NT2/D1 (cell line): ENCODE data around the gene ABR.

Source experiments
- YY1 ChIP-seq: IDR thresholded peaks from 2 replicates; pipeline ENCODE4 v1.6.1; 2011; ENCODE audit not compliant: insufficient read length, insufficient read depth
- ZNF274 ChIP-seq: IDR thresholded peaks from 2 replicates; pipeline ENCODE4 v1.6.1; 2011; ENCODE audit warnings: mild to moderate bottlenecking, low read depth, low read length

DNA sequence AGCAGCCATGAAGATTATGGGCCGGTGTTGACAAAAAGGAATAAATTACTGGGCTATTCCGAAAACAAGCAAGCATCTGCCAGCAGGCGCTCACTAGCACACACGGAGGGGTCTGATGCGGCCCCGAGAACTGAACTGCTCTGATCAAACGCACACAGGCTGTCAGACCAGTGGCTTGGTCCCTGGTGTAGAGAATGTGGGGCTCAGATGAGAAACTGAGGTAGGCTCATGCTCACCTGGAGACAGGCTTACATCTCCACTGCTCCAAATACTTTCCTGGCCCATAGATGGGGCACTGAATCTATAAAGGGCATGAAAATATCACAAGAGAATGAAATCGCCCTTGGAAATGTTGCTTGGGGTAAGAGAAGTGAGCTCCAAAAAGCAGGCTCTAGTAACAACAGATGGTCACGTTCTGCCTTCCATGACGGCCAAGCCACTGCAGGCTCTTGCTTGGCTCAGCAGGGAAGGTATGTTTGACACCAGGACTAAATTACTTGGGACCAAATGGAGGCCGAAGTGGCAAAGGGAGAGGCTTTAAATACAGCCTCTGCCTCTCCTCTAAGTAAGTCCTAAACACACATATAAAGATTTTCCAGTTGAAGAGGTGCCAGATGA, 5.4 kb downstream of the ABR start:
- TF ChIP-seq YY1 (no peak), ZNF274 (no peak)
